Measurements from ENCODE around the gene ITGA11. TPM values are rescaled to one million over a fixed set of nuclear protein-coding genes. Genes with fewer than 3 reads are reported as not detected.

ITGA11 gene
- total RNA-seq, 4 donors from 2014 or later, result 0.48 to 10.6 (median 2.6) TPM

GRCh38 chr15:68441045-68441743 is 9.2 kb upstream of the ITGA11 start:
- ATAC-seq (ENCODE audit: low FRiP score) (no peak), DNase-seq (ENCODE audit: low spot score) (no peak)
- no peak for TF ChIP-seq CTCF (IDR thresholded peaks at IDR 0.05)

- ATAC-seq (ENCODE audit: low FRiP score) (no peak), DNase-seq (ENCODE audit: low spot score) (no peak)
- TF ChIP-seq CTCF (IDR thresholded peaks at IDR 0.05), result no peak
These were observed 8.2 kb upstream of the ITGA11 start for GRCh38 chr15:68440136-68440535.

GRCh38 chr15:68439506-68439905 is 7.5 kb upstream of the ITGA11 start:
- no peak for ATAC-seq (ENCODE audit: low FRiP score)
- no peak for TF ChIP-seq CTCF (IDR thresholded peaks at IDR 0.05)

GRCh38 chr15:68436680-68437079 is 4.7 kb upstream of the ITGA11 start:
- no peak for ATAC-seq (ENCODE audit: low FRiP score)
- TF ChIP-seq CTCF (IDR thresholded peaks at IDR 0.05), result no peak
- no peak for DNase-seq (ENCODE audit: low spot score)

More at GRCh38 chr15:68439506-68439905, 7.5 kb upstream of the ITGA11 start:
- DNase-seq (ENCODE audit: low spot score), result no peak

GRCh38 chr15:68435966-68436365 is 4.0 kb upstream of the ITGA11 start:
- ATAC-seq (ENCODE audit: low FRiP score) (no peak), DNase-seq (ENCODE audit: low spot score) (no peak)
- TF ChIP-seq CTCF (IDR thresholded peaks at IDR 0.05), result no peak

- ATAC-seq (ENCODE audit: low FRiP score), result no peak
These were observed 2.1 kb upstream of the ITGA11 start for GRCh38 chr15:68434021-68434420.

More at GRCh38 chr15:68434021-68434420, 2.1 kb upstream of the ITGA11 start:
- no peak for DNase-seq (ENCODE audit: low spot score)
- no peak for TF ChIP-seq CTCF (IDR thresholded peaks at IDR 0.05)

Measured in omental fat pad (tissue), 4 donors.